WTC11 (cell line): ENCODE measurements around the gene ADM. TPM values are rescaled to one million over a fixed set of nuclear protein-coding genes. Genes with fewer than 3 reads are reported as not detected.

Experiments
- ATAC-seq: fragments of 200-7000 bp; cut with Tn5 transposase; 2 replicates; pipeline ENCODE4 v1.10.0; 2021; ENCODE audit warnings: mild to moderate bottlenecking, moderate library complexity
- CTCF ChIA-PET: fragments of 300-600 bp; sonication (Branson Sonifier 250); formaldehyde crosslinking; loops from one replicate; lab custom pipeline; 2021; ENCODE audit warnings: antibody characterized with exemption; lab: Charles Lee
- POLR2A ChIA-PET: fragments of 350-600 bp; sonication (Branson Sonifier 250); formaldehyde crosslinking; loops from one replicate; lab custom pipeline; 2021; ENCODE audit warnings: antibody characterized with exemption; lab: Charles Lee
- DNase-seq: peaks from one replicate; pipeline ENCODE4 v3.0.0; 2021; ENCODE audit warnings: low spot score
- H3K27ac Mint-ChIP-seq: 2 replicates; pipeline ENCODE4 v1.8.0; 2021; ENCODE audit warnings: mixed read lengths
- H3K27me3 Mint-ChIP-seq: 2 replicates; pipeline ENCODE4 v1.8.0; 2021; ENCODE audit warnings: low read depth, mild to moderate bottlenecking, moderate library complexity, mixed read lengths
- H3K36me3 Mint-ChIP-seq: 2 replicates; pipeline ENCODE4 v1.8.0; 2021; ENCODE audit warnings: mixed read lengths
- H3K4me1 Mint-ChIP-seq: 2 replicates; pipeline ENCODE4 v1.8.0; 2022; ENCODE audit warnings: mixed read lengths
- H3K4me3 Mint-ChIP-seq: 2 replicates; pipeline ENCODE4 v1.8.0; 2021; ENCODE audit warnings: mild to moderate bottlenecking, moderate library complexity, mixed read lengths
- H3K9me3 Mint-ChIP-seq: 2 replicates; pipeline ENCODE4 v1.8.0; 2021; ENCODE audit warnings: mixed read lengths
- ARID4B ChIP-seq: sonication (generic); formaldehyde crosslinking; IDR thresholded peaks from 2 replicates; pipeline ENCODE4 v1.8.0; 2023; ENCODE audit warnings: missing genetic modification reagents, mild to moderate bottlenecking, borderline replicate concordance
- EMX1 ChIP-seq: fragments of 250-450 bp; sonication (Bioruptor Pico); IDR thresholded peaks from 2 replicates; pipeline ENCODE4 v1.8.0; 2021; ENCODE audit warnings: mild to moderate bottlenecking
- ETV6 ChIP-seq: sonication (generic); formaldehyde crosslinking; IDR thresholded peaks from 2 replicates; pipeline ENCODE4 v1.8.1; 2022; ENCODE audit warnings: mild to moderate bottlenecking, missing genetic modification reagents
- IRF1 ChIP-seq: sonication (generic); formaldehyde crosslinking; IDR thresholded peaks from 2 replicates; pipeline ENCODE4 v1.8.0; 2023; ENCODE audit warnings: missing genetic modification reagents
- JAZF1 ChIP-seq: fragments of 250-450 bp; sonication (Bioruptor Pico); IDR thresholded peaks from 2 replicates; pipeline ENCODE4 v1.9.0; 2021; ENCODE audit warnings: moderate library complexity, mild to moderate bottlenecking, inconsistent platforms
- MAX ChIP-seq: sonication (generic); formaldehyde crosslinking; IDR thresholded peaks from 2 replicates; pipeline ENCODE4 v1.8.0; 2022; ENCODE audit warnings: mild to moderate bottlenecking, missing genetic modification reagents
- PRDM15 ChIP-seq: sonication (generic); formaldehyde crosslinking; IDR thresholded peaks from 2 replicates; pipeline ENCODE4 v1.8.0; 2022; ENCODE audit warnings: missing genetic modification reagents
- SMAD4 ChIP-seq: sonication (generic); formaldehyde crosslinking; IDR thresholded peaks from 2 replicates; pipeline ENCODE4 v1.8.0; 2022; ENCODE audit warnings: mild to moderate bottlenecking, missing genetic modification reagents
- SP1 ChIP-seq: sonication (generic); formaldehyde crosslinking; conservative IDR thresholded peaks from 2 replicates; pipeline ENCODE4 v1.8.1; 2022; ENCODE audit warnings: missing genetic modification reagents
- ZNF396 ChIP-seq: fragments of 250-450 bp; sonication (Bioruptor Pico); IDR thresholded peaks from 2 replicates; pipeline ENCODE4 v1.8.0; 2021; ENCODE audit warnings: mild to moderate bottlenecking, moderate library complexity, borderline replicate concordance
- ZNF425 ChIP-seq: fragments of 250-450 bp; sonication (Bioruptor Pico); conservative IDR thresholded peaks from 2 replicates; pipeline ENCODE4 v1.9.0; 2021; ENCODE audit warnings: mild to moderate bottlenecking
- ZSCAN18 ChIP-seq: fragments of 250-450 bp; sonication (Bioruptor Pico); IDR thresholded peaks from 2 replicates; pipeline ENCODE4 v2.1.2; 2022; ENCODE audit warnings: mild to moderate bottlenecking, moderate library complexity
- total RNA-seq: library from RNA; stranded (reverse); gene quantifications from 3 replicates; pipeline ENCODE4 v1.2.3, GENCODE V29; 2021

ADM gene
- total RNA-seq, 1 experiment from 2014 or later, result 18.7 TPM

- TF ChIP-seq PRDM15 (CRISPR knock-in tag) (0 out of 2 replicates have a peak, but pooled peaks have one; percentile 14), MAX (CRISPR knock-in tag) (peak; percentile 48), JAZF1 (CRISPR knock-in tag) (no peak), SMAD4 (CRISPR knock-in tag) (0 out of 2 replicates have a peak, but pooled peaks have one; percentile 47)
Observed at GRCh38 chr11:10302744-10303557, 1.9 kb upstream of the ADM start (continued).

GRCh38 chr11:10303558-10304363 is 1.1 kb upstream of the ADM start:
- H3K36me3 Mint-ChIP-seq, result peaks cover 12% of the 10 kb centered on the region
- ChIA-PET POLR2A (interaction anchor here (0.5 to 6.5 kb wide), 12 partner anchors 9 to 430 kb away, joined by 3 to 37 read pairs (median 4); partner anchors contain the start of genes RNF141 and SBF2), CTCF (interaction anchor here (0.6 to 9.9 kb wide), 27 partner anchors 8 to 550 kb away, joined by 3 to 149 read pairs (median 5); partner anchors contain the start of gene RNF141)
- ATAC-seq (peak; percentile 5), DNase-seq (peak; percentile 45)
- no peaks in the 10 kb centered on the region for H3K9me3 Mint-ChIP-seq
- peak overlapping the region; percentile 50 for H3K27ac Mint-ChIP-seq
- no peak for TF ChIP-seq ZSCAN18
- TF ChIP-seq ARID4B (CRISPR knock-in tag), result no peak
- no peak for TF ChIP-seq IRF1 (CRISPR knock-in tag)
- TF ChIP-seq SP1 (CRISPR knock-in tag), result peak; percentile 5; the same call in 1 of the 2 replicates
- no peak for TF ChIP-seq ZNF396 (CRISPR knock-in tag)
- no peak for TF ChIP-seq PRDM15 (CRISPR knock-in tag)
- TF ChIP-seq EMX1, result 0 out of 2 replicates have a peak, but pooled peaks have one; percentile 25
- TF ChIP-seq ZNF425 (CRISPR knock-in tag), result no peak
- TF ChIP-seq ETV6 (CRISPR knock-in tag), result peak; percentile 43; the same call in 1 of the 2 replicates
- peaks cover 23% of the 10 kb centered on the region for H3K4me1 Mint-ChIP-seq
- peaks cover 55% of the 10 kb centered on the region for H3K27me3 Mint-ChIP-seq
- peak overlapping the region; percentile 97 for H3K4me3 Mint-ChIP-seq
